Activated naive CD4-positive, alpha-beta T cell treated with anti-CD3 and anti-CD28 coated beads, Interleukin-2, amount 10 ng/mL, durations not matched to agents 7 days and 5 days (primary cell): ENCODE results near the gene BACE2.

Experiments
- CTCF ChIA-PET: fragments of 350-600 bp; sonication (Branson Sonifier 250); formaldehyde crosslinking; loops from one replicate; lab custom pipeline; 2021; ENCODE audit warnings: antibody characterized with exemption; lab: Charles Lee
- DNase-seq: peaks from one replicate; pipeline ENCODE4 v3.0.0-alpha.2; 2020
- H3K27ac Mint-ChIP-seq: one replicate; pipeline ENCODE4 v1.8.0; 2021; ENCODE audit warnings: mild to moderate bottlenecking, moderate library complexity, mixed read lengths
- H3K27me3 Mint-ChIP-seq: one replicate; pipeline ENCODE4 v1.8.0; 2021; ENCODE audit warnings: mild to moderate bottlenecking, mixed read lengths
- H3K36me3 Mint-ChIP-seq: one replicate; pipeline ENCODE4 v1.8.0; 2021; ENCODE audit warnings: mixed read lengths
- H3K4me1 Mint-ChIP-seq: one replicate; pipeline ENCODE4 v1.8.0; 2021; ENCODE audit warnings: mixed read lengths
- H3K4me3 Mint-ChIP-seq: one replicate; pipeline ENCODE4 v1.8.0; 2021; ENCODE audit warnings: mild to moderate bottlenecking, moderate library complexity, mixed read lengths
- H3K9me3 Mint-ChIP-seq: one replicate; pipeline ENCODE4 v1.8.0; 2021; ENCODE audit warnings: mixed read lengths

The BACE2 gene

DNA sequence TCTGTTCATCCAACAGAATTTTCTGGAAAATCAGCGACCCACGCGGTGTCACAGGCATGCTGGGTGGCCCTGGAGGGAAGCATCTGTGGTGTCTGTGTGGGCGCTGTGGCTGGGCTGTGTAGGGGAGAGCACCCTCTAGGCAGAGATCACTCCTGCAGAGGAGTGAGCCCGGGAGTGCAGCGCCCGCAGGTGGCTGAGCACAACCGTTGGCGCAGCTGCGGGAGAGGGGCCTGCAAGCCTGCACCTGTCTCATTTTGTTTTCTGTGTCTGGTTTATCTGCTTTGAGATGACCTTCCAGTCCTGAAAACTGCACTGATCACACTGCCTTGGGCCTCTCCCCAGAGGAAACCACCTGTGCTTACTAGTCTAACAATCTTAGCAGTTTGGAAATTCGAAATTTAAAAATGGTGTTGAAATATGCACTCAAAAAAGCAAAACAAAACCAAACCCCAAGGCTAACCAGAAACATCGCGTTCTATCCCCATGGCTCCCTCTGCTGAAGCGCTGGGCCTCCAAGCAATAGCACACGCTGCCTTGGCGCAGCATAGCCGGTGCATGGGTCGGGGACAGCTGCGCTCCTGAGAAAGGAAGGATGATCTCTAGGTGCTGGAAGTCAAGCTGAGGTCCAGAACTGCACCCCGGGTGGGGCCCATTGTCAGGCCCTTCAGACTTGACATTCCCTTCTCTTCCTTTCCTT is 153.4 kb downstream of the BACE2 start:
- H3K4me3 Mint-ChIP-seq: no peak overlapping the region
- no peaks in the 10 kb centered on the region for H3K9me3 Mint-ChIP-seq
- CTCF ChIA-PET: interaction anchor here (3.4 kb wide), 1 partner anchor 38 kb away, joined by 17 read pairs; no protein-coding TSS in a partner anchor

GRCh38 chr21:41321908-41322495 is 154.0 kb downstream of the BACE2 start:
- no peaks in the 10 kb centered on the region for H3K36me3 Mint-ChIP-seq
- no peak overlapping the region for H3K4me3 Mint-ChIP-seq
- CTCF ChIA-PET: interaction anchor here (3.4 kb wide), 1 partner anchor 39 kb away, joined by 17 read pairs; no protein-coding TSS in a partner anchor
- H3K4me1 Mint-ChIP-seq: peaks cover 8% of the 10 kb centered on the region
- no peak for DNase-seq
- H3K9me3 Mint-ChIP-seq: no peaks in the 10 kb centered on the region
- no peak overlapping the region for H3K27ac Mint-ChIP-seq
- peaks cover 58% of the 10 kb centered on the region for H3K27me3 Mint-ChIP-seq

More for the DNA sequence above, 153.4 kb downstream of the BACE2 start:
- Mint-ChIP-seq H3K36me3 (no peaks in the 10 kb centered on the region), H3K27ac (no peak overlapping the region), H3K27me3 (peaks cover 64% of the 10 kb centered on the region), H3K4me1 (peaks cover 8% of the 10 kb centered on the region)
- no peak for DNase-seq

- CTCF ChIA-PET: interaction anchor here (3.4 kb wide), 1 partner anchor 39 kb away, joined by 17 read pairs; no protein-coding TSS in a partner anchor
- H3K27ac Mint-ChIP-seq: no peak overlapping the region
- H3K4me1 Mint-ChIP-seq: peaks cover 4% of the 10 kb centered on the region
- H3K27me3 Mint-ChIP-seq: peaks cover 51% of the 10 kb centered on the region
- no peak for DNase-seq
- H3K36me3 Mint-ChIP-seq: no peaks in the 10 kb centered on the region
- H3K9me3 Mint-ChIP-seq: no peaks in the 10 kb centered on the region
- no peak overlapping the region for H3K4me3 Mint-ChIP-seq
Measured at GRCh38 chr21:41322496-41323382, 154.8 kb downstream of the BACE2 start.

DNA sequence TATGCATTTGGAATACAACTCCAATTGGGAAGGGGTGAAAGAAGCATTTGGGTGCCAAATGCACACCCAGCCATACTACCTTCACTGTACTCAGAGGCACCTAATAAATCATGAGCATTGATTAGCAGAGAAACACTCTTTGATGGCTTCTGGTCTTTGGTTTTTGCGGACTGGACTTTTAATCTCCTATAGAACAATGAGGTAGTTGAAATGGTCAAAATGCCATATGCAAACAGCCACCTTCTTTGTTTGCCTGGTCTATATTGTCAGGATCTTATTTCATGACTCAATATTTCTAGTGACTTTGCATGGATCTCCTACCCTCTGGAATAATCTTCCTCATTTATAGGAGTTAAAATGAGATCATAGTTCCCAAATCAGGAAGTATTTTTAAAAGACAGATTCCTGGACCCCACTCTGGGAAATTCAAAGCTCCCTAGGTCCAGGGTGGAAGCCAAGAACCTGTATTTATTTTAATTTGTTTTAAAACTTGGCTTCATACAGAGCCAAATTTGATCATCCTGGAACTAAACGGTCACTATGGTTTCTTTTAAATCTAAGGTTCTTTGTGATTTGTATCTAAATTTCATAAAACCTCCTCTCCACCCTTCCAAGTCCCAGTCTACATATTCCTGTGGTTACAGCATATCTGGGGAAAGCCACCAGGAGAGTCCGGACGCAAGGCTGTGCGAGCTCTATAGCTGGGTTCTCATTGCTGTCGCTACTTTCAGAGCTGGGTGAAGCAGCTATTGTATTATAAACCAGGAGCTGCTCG is 157.4 kb downstream of the BACE2 start:
- H3K9me3 Mint-ChIP-seq: no peaks in the 10 kb centered on the region
- H3K4me3 Mint-ChIP-seq: no peak overlapping the region
- H3K27me3 Mint-ChIP-seq: peaks cover 36% of the 10 kb centered on the region
- no peak for DNase-seq
- CTCF ChIA-PET: no interaction called here
- H3K4me1 Mint-ChIP-seq: peaks cover 4% of the 10 kb centered on the region
- no peaks in the 10 kb centered on the region for H3K36me3 Mint-ChIP-seq
- no peak overlapping the region for H3K27ac Mint-ChIP-seq

GRCh38 chr21:41326414-41327080 is 158.6 kb downstream of the BACE2 start:
- no peak overlapping the region for H3K27ac Mint-ChIP-seq
- peaks cover 25% of the 10 kb centered on the region for H3K27me3 Mint-ChIP-seq
- DNase-seq: no peak
- peaks cover 2% of the 10 kb centered on the region for H3K4me1 Mint-ChIP-seq
- H3K4me3 Mint-ChIP-seq: no peak overlapping the region
- no peaks in the 10 kb centered on the region for H3K36me3 Mint-ChIP-seq
- no peaks in the 10 kb centered on the region for H3K9me3 Mint-ChIP-seq
- CTCF ChIA-PET: no interaction called here

- Mint-ChIP-seq H3K36me3 (no peaks in the 10 kb centered on the region), H3K27me3 (peaks cover 25% of the 10 kb centered on the region), H3K9me3 (no peaks in the 10 kb centered on the region), H3K27ac (no peak overlapping the region), H3K4me1 (no peaks in the 10 kb centered on the region), H3K4me3 (no peak overlapping the region)
- no peak for DNase-seq
- CTCF ChIA-PET: no interaction called here
Measured at GRCh38 chr21:41327753-41328152, 159.8 kb downstream of the BACE2 start.

GRCh38 chr21:41328660-41329607 is 161.0 kb downstream of the BACE2 start:
- CTCF ChIA-PET: no interaction called here
- no peak overlapping the region for H3K27ac Mint-ChIP-seq
- no peak for DNase-seq
- H3K9me3 Mint-ChIP-seq: peaks cover 5% of the 10 kb centered on the region
- no peaks in the 10 kb centered on the region for H3K4me1 Mint-ChIP-seq
- H3K27me3 Mint-ChIP-seq: peaks cover 26% of the 10 kb centered on the region
- H3K4me3 Mint-ChIP-seq: no peak overlapping the region
- peaks cover 2% of the 10 kb centered on the region for H3K36me3 Mint-ChIP-seq
